PC-3 (cell line): ENCODE measurements around the gene PWWP2B. TPM values are rescaled to one million over a fixed set of nuclear protein-coding genes. Genes with fewer than 3 reads are reported as not detected.

ENCODE experiments used
- ATAC-seq: fragments of 200-7000 bp; cut with Tn5 transposase; 2 replicates; pipeline ENCODE4 v1.9.1; 2020; ENCODE audit warnings: mild to moderate bottlenecking, moderate library complexity
- BruUV-seq: library from RNA; stranded (reverse); fragments of 400-500 nt; replicated peaks from 2 replicates; lab custom pipeline; 2021; lab: Mats Ljungman, UMichigan
- CTCF ChIA-PET: fragments of 300-600 bp; sonication (Branson Sonifier 250); formaldehyde crosslinking; loops from one replicate; lab custom pipeline; 2022; ENCODE audit warnings: antibody characterized with exemption; lab: Charles Lee
- POLR2A ChIA-PET: fragments of 300-600 bp; sonication (Branson Sonifier 250); formaldehyde crosslinking; loops from one replicate; lab custom pipeline; 2022; ENCODE audit warnings: antibody characterized with exemption; ENCODE audit not compliant: unreplicated experiment; lab: Charles Lee
- DNase-seq: peaks from one replicate; pipeline ENCODE4 v3.0.0-alpha.2; 2015
- H2AFZ ChIP-seq: fragments of 300-600 bp; sonication (generic); 2 replicates; pipeline ENCODE4 v1.6.0; 2016; ENCODE audit warnings: antibody characterized with exemption, low read length
- H3F3A ChIP-seq: fragments of 300-600 bp; sonication (generic); one replicate; pipeline ENCODE4 v1.6.0; 2017; ENCODE audit warnings: antibody characterized with exemption, low read length, control low read depth, mild to moderate bottlenecking; ENCODE audit not compliant: unreplicated experiment
- H3K27ac ChIP-seq: fragments of 300-600 bp; sonication (generic); 2 replicates; pipeline ENCODE4 v1.5.1; 2016; ENCODE audit warnings: mild to moderate bottlenecking, low read length
- H3K27me3 ChIP-seq: fragments of 300-600 bp; sonication (generic); 2 replicates; pipeline ENCODE4 v1.6.1; 2016; ENCODE audit warnings: low read length, mixed read lengths
- H3K36me3 ChIP-seq: fragments of 300-600 bp; sonication (generic); 2 replicates; pipeline ENCODE4 v1.6.1; 2016; ENCODE audit warnings: low read depth, mixed run types, low read length, mixed read lengths
- H3K4me1 ChIP-seq: fragments of 300-600 bp; sonication (generic); 2 replicates; pipeline ENCODE4 v1.5.1; 2016; ENCODE audit warnings: low read length; ENCODE audit not compliant: insufficient read depth
- H3K4me2 ChIP-seq: fragments of 300-600 bp; sonication (generic); 2 replicates; pipeline ENCODE4 v1.6.0; 2016; ENCODE audit warnings: low read length
- H3K4me3 ChIP-seq: fragments of 300-600 bp; sonication (generic); 2 replicates; pipeline ENCODE4 v1.5.1; 2016; ENCODE audit warnings: mild to moderate bottlenecking, low read length, mixed read lengths
- H3K79me2 ChIP-seq: fragments of 300-600 bp; sonication (generic); 2 replicates; pipeline ENCODE4 v1.6.1; 2017; ENCODE audit warnings: low read length, mixed read lengths
- H3K9ac ChIP-seq: fragments of 300-600 bp; sonication (generic); 2 replicates; pipeline ENCODE4 v1.6.0; 2016; ENCODE audit warnings: mild to moderate bottlenecking, low read length
- H3K9me2 ChIP-seq: fragments of 300-600 bp; sonication (generic); replicated peaks from 2 replicates; pipeline ENCODE4 v1.6.1; 2016; ENCODE audit warnings: mixed run types, low read length, mixed read lengths
- H3K9me3 ChIP-seq: fragments of 300-600 bp; sonication (generic); 2 replicates; pipeline ENCODE4 v1.6.1; 2016; ENCODE audit warnings: low read length, mixed read lengths
- H4K20me1 ChIP-seq: fragments of 300-600 bp; sonication (generic); 2 replicates; pipeline ENCODE4 v1.6.1; 2016; ENCODE audit warnings: low read length, mixed read lengths
- EZH2 ChIP-seq: fragments of 300-600 bp; sonication (generic); IDR thresholded peaks from one replicate; pipeline ENCODE4 v1.6.1; 2017; ENCODE audit warnings: antibody characterized with exemption, mild to moderate bottlenecking, low read length; ENCODE audit not compliant: unreplicated experiment
- EZH2phosphoT487 ChIP-seq: fragments of 300-600 bp; sonication (generic); IDR thresholded peaks from 2 replicates; pipeline ENCODE4 v1.6.1; 2018; ENCODE audit warnings: mild to moderate bottlenecking, antibody characterized with exemption, low read length, borderline replicate concordance
- intact Hi-C: fragments of 100-400 bp; cut with micrococcal nuclease; formaldehyde crosslinking; loops from 2 replicates; pipeline ENCODE4 v1.9.0; 2023
- total RNA-seq: library from RNA; depleted of rRNA; stranded (reverse); fragments of >200 nt; gene quantifications from 2 replicates; pipeline ENCODE4 v1.2.3, GENCODE V29; 2014
- TF ChIP-seq, protein P1 (sequence below): fragments of 300-600 bp; sonication (generic); conservative IDR thresholded peaks from 2 replicates; pipeline ENCODE4 v1.5.1; 2017; ENCODE audit warnings: antibody characterized with exemption, low read depth, mild to moderate bottlenecking, low read length

PWWP2B gene
- total RNA-seq, 1 experiment from 2014 or later = 24.5 TPM

DNA sequence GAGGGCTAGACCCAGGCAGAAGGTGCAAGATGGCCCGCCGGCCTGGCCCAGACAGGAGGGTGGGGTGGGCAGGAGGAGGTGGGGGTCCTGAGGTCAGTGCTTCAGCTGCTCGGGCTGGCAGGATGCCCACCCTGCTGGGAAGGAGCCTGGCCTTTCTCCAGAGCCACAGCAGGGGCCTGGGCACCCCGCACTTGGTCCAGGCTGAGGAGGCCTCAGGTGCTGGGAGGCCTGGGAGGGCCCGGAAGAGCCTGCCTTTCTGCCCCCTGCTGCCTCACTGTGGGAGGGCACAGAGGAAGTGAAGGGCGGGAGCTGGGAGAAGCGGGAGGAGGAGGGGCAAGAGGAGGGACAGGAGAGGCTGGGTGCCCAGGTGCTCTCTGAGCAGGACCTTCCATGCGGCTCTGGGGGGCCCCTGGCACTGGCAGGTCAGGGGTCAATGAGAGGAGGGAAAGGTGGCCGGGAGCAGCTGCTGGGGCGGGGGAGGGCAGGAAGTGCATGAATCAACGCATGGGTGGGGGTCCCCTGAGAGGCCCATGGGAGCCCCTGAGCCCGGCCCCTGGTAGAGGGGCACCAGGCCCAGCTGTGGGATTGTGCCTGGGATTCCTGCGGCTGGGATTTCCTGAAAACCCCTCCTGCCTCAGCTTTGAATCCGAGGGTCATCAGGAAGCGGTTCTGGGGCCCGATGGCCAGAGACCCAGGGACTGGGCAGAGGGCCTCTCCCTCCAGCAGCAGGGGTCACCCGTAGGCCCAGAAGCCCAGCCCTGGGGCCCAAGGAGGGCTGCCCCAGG, 49.9 kb downstream of the PWWP2B start:
- ChIA-PET CTCF (interaction anchor here (0.6 kb wide), 1 partner anchor 94 kb away, joined by 4 read pairs; no protein-coding TSS in a partner anchor), POLR2A (interaction anchor here (0.6 kb wide), 1 partner anchor 16 kb away, joined by 3 read pairs; no protein-coding TSS in a partner anchor)
- Histone ChIP-seq H3K4me3 (no peak overlapping the region), H3K4me1 (peaks cover 26% of the 10 kb centered on the region), H3K4me2 (peak overlapping the region; percentile 58), H3K9me2 (no peaks in the 10 kb centered on the region), H3K27me3 (no peaks in the 10 kb centered on the region), H3K9ac (peak overlapping the region; percentile 90), H3K36me3 (no peaks in the 10 kb centered on the region), H2AFZ (no peak overlapping the region), H3K9me3 (no peaks in the 10 kb centered on the region), H3F3A (no peaks in the 10 kb centered on the region), H4K20me1 (no peaks in the 10 kb centered on the region), H3K79me2 (no peaks in the 10 kb centered on the region), H3K27ac (peak overlapping the region; percentile 98)
- intact Hi-C loops = no loop called here
- DNase-seq (peak; percentile 76), ATAC-seq (peak; percentile 67)
- BruUV-seq = no TSS peak
- no peak for TF ChIP-seq EZH2phosphoT487
- TF ChIP-seq, protein P1, sequence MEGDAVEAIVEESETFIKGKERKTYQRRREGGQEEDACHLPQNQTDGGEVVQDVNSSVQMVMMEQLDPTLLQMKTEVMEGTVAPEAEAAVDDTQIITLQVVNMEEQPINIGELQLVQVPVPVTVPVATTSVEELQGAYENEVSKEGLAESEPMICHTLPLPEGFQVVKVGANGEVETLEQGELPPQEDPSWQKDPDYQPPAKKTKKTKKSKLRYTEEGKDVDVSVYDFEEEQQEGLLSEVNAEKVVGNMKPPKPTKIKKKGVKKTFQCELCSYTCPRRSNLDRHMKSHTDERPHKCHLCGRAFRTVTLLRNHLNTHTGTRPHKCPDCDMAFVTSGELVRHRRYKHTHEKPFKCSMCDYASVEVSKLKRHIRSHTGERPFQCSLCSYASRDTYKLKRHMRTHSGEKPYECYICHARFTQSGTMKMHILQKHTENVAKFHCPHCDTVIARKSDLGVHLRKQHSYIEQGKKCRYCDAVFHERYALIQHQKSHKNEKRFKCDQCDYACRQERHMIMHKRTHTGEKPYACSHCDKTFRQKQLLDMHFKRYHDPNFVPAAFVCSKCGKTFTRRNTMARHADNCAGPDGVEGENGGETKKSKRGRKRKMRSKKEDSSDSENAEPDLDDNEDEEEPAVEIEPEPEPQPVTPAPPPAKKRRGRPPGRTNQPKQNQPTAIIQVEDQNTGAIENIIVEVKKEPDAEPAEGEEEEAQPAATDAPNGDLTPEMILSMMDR = peak; percentile 45

DNA sequence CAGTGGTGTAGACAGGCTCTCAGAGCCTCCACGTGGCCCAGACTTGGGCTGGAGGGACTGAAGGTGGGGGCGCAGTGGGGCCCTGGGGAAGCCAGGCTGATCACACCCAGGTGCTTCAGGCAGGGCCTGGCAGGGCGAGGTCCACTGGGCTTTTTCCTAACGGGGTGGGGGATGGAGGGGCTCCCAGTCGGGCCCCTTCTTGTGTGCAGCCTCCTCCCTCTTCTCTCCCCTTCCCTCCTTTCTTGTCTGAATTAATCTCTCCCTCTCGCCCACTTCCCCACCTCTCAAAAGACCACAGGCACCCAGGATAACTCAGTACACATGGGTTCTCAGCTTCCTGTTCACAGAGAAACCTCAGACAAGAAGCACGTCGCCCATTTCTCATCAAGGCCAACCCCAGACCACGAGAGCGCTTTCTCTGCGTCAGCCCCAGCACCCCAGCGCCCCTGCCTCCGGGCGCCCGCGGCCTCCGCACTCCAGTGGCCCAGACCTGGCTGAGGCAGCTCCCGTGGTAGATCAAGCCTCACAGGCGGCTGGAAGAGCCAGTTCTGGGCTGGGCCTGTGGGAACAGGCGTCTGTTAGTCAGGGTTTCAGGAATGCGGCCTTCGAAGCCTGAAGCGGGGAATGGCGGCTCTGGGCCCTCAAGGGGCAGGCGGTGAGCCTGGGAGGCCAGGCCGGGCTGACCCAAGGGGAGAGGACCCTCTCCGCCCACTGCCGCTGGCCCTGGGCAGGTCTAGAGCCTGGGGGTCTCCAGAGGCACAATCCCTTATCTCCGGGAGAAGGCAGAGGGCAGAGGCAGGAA, 50.6 kb downstream of the PWWP2B start:
- peak overlapping the region; percentile 98 for H3K27ac ChIP-seq
- no peak overlapping the region for H2AFZ ChIP-seq
- POLR2A ChIA-PET = no interaction called here
- no peaks in the 10 kb centered on the region for H3K79me2 ChIP-seq
- intact Hi-C loops = loop anchor here (2.0 kb wide), 1 partner anchor 27 kb away; no protein-coding TSS in a partner anchor
- H3K9me2 ChIP-seq = no peaks in the 10 kb centered on the region
- ATAC-seq (peak; percentile 26), DNase-seq (peak; percentile 75)
- peaks cover 31% of the 10 kb centered on the region for H3K4me1 ChIP-seq
- H4K20me1 ChIP-seq = no peaks in the 10 kb centered on the region
- no peak for TF ChIP-seq EZH2
- TF ChIP-seq, protein P1 = no peak
- TF ChIP-seq EZH2phosphoT487 = no peak
- no peaks in the 10 kb centered on the region for H3K36me3 ChIP-seq
- H3K4me2 ChIP-seq = peak overlapping the region; percentile 58
- no peaks in the 10 kb centered on the region for H3K9me3 ChIP-seq
- CTCF ChIA-PET = interaction anchor here (0.6 kb wide), 1 partner anchor 93 kb away, joined by 4 read pairs; no protein-coding TSS in a partner anchor
- 0 out of 2 replicates have a peak overlapping the region, but pooled peaks have one; percentile 16 for H3K4me3 ChIP-seq
- no peaks in the 10 kb centered on the region for H3F3A ChIP-seq
- H3K9ac ChIP-seq = peak overlapping the region; percentile 90
- no peaks in the 10 kb centered on the region for H3K27me3 ChIP-seq
- BruUV-seq = TSS peak; percentile 99
